ENCODE data around the gene OLFML2B.

OLFML2B gene

DNA sequence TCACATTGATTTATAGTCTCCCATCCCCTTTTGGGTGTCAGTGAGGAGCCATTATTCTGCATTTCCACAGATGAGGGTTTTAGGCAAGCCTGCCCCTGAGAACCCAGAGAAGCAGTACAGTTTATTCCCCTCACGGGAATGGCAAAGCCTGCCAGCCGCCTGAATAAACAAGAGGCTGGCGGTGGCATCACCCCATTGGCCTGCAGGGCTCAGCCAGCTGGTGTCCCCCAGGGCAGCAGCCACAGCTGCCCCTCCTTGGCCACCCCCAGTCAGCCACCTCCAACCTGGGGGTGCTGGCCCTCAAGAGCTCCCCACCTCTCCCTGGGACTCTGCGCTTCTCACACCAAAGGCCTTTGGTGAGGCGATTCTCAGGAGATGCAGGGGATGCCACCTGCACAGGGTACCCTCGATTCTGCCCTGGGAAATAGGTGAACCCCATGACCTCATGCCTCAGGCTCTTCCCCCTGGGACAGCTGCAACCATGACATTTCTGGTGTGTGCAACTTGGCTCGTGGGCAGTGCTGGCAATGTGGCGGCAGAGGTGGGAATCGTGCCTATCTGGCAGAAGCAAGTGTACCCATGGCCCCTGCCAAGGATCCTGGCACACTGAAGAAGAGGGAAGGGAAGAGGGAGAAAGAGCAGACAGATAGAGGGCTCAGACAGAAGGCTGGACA is 14.0 kb downstream of the OLFML2B start:
- FAIRE-seq = no peak
- DNase-seq (ENCODE audit: insufficient read length, low spot score) = no peak

DNA sequence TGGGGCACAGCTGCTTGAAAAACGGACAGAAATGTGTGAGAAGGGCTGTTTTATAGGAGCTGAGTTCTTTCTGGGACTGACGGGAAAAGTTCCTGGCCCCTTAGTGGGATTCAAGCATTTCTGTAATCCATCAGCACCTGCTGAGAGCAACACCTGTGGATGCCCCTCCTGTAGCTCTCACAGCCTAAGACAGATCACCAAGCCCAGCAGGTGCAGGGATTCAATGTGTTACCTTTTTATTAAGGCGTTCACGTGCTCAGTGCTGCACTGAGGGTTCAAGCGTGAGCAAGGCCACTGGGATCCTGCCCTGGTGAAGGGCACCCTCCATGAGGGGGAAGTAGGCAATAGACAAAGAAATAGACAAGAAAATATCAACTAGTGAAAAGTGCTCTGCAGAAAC is 14.9 kb downstream of the OLFML2B start:
- DNase-seq (ENCODE audit: insufficient read length, low spot score) (no peak), FAIRE-seq (no peak)

DNA sequence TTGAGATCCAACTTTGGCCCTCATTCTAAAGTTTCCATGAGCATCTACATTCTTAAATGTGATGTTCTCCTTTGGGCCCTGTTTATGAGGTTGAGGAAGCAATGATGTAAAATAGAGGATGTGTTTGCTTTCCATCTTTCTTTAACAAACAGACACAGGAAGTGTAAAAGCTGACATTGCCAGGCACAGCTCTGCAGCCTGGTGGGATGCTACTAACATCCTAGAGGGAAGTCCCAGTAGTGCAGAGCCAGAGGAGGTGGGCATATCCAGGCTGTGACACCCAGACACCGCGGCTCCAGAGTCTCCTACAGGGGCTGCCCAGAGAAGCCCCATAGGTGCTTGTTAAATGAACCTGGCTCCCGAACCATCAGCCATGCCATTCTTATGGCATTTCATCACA is 16.2 kb downstream of the OLFML2B start:
- no peak for FAIRE-seq

DNA sequence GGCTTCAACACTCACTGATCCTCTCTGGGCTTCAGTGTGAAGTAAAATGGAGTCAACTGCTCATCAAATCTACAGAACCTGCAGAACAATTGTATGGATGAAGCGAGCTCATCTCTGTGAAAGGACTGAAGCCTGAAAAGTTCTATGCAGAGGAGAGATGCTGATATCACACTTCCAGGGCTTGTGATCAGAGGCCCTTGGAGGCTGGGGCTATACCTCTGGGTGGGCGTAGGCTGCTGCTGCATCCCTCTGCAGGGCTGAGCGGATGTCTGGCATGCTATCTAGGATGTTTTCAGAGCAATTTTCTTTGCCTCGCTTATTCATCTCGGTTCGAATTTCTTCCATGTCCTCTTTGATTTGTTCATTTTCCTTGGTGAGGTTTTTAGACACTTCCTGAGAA is 17.6 kb downstream of the OLFML2B start:
- no peak for DNase-seq (ENCODE audit: insufficient read length, low spot score)
- no peak for FAIRE-seq

More for the DNA sequence above, 16.2 kb downstream of the OLFML2B start:
- DNase-seq (ENCODE audit: insufficient read length, low spot score) = no peak

DNA sequence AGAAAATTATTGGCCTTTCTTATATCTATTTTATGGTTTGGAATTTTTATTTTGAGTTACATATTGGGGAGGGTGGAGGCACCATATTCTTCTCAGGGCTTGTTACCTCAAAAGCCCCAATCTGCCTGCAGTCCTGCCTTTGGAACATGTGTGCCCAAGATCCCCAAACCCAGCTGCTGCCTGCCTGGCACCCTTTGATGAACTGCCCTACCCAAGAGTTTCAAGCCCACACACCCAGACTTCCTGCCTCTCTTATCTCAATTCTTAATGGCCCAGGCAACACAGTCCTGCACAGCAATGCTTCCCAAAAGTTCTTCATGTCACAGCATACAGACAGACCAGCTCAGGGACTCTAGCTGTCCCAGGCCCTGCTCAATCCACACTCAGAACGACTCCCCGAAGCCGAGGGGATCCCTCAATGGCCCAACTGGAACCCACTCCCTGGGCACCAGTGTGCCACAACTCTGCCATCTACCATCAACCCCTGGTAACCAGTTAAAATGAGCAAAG is 19.2 kb downstream of the OLFML2B start:
- DNase-seq (ENCODE audit: insufficient read length, low spot score) (no peak), FAIRE-seq (no peak)

DNA sequence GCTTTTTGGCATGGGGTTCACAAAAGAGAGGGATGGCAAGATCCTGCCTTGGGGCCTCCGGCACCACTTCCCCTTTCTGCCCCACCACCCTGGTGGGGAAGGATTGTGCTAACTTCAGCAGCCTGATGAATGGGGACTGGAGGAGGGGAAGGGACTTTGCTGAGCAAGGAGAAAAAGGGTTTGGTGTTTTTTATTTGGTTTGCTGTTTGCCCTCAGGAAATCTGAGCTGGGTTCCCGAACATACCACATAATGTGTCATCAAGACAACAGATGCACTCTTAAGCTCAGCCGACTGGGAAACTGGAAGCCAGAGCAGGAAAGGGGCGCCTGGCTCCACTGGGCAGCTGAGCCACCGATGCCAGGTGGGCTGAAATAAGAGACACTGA is 19.8 kb downstream of the OLFML2B start:
- FAIRE-seq = no peak
- DNase-seq (ENCODE audit: insufficient read length, low spot score) = no peak

DNA sequence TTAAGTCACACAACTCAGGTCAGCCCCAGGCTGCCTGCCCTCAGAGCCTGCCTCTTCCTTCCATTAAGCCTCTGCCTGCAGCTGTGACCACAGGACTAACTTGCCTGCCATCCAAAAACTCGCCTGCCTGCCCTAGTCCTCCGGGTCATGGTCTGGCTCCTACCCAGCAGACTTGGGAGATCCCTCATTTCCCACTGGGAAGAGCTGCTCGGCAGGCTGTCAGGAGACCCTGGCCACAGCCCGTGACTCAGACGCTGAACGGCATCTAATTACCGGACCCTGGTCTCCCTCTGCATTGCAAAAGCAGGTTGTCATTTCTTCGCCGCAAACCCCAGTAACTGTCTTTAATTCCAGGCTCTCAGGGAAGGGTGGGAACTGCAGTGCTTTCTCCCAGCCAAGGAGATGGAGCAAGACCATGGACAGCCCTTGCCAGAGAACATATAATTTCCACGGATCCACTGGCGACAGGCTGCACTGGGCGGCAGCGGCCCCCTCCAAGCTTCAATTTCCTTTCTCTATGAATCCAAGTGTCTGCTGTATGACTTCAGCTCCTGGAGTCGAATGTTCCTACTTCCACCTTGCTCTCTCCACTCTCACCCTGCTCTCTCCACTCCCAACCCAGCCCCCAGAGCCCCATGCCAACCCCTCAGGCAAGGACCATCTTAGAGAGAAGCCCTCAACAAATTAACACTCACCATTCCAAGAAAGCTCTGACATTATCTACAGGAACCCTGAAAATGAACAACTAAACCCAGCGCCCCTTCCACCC is 20.4 kb downstream of the OLFML2B start:
- DNase-seq (ENCODE audit: insufficient read length, low spot score) (no peak), FAIRE-seq (no peak)

DNA sequence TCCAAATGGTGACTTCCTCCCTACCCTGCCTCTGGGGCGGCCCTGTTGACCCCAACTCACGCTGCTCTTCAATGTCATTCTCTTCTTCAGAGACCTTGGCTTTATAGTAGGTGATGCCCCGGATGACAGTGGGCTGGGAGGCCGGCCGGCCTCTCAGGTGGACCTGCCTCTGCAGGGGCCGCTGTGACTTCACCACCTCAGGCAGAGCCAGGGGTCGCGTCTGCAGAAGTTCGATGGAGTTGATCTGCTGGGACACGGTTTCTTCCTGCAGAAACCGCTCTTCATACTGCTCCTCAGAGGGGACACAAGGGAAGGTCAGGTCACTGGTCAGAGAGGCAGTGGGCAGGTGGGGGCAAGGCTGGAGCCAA is 23.6 kb downstream of the OLFML2B start:
- no peak for DNase-seq (ENCODE audit: insufficient read length, low spot score)
- no peak for FAIRE-seq

DNA sequence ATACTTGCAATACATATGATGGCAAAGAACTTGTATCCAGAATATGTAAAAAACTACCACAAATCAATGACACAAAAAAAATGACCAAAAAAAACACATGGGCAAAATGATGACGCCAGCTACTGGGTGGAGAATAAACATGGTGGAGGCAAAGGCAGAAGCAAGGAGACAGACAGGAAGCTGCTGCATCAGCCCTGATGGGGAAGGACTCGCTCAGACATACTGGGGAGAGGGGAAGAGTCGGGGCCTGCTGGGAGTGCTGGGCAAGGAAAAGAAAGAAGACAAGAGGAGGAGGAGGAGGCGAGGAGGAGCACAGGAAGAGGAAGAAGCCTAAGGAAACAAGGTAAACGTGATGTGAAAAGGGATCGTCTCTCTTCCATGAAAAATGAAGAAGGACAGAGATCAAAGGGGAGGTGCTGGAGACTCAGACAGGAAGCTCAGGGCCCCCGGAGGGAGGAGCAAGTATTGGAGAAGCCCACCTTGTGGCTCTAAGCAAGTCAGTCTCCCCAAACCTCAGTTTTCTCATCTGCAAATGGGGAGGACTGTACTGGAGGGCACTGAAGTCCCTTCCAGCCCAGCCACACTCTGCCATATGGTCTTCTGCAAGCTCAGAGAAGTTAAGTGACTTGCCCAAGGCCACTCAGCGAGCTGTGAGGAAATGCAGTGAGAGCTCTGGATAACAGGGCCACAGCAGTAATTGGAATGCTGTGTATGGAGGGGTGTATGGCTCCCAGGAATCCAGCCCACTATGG is 24.2 kb downstream of the OLFML2B start:
- DNase-seq (ENCODE audit: insufficient read length, low spot score) (no peak), FAIRE-seq (no peak)

DNA sequence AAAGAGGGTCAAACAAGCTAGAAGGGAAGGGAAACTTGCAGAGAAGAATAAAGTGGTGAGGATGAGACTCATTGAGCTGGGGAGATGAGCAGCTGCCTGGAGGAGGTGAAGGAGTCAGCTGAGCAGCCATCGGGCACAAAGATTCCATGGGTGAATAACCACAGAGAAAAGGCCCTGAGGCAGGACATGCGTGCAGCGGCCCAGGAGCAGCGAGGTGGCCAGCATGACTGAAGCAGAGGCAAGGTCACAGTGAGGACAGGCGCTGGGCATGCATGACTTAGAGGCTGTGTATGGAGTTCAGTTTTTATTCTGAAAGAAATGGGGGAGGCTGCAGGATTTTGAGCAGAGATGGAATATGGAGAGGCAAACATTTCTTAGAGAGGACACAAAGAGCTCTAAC is 24.9 kb downstream of the OLFML2B start:
- no peak for FAIRE-seq
- DNase-seq (ENCODE audit: insufficient read length, low spot score) = no peak

DNA sequence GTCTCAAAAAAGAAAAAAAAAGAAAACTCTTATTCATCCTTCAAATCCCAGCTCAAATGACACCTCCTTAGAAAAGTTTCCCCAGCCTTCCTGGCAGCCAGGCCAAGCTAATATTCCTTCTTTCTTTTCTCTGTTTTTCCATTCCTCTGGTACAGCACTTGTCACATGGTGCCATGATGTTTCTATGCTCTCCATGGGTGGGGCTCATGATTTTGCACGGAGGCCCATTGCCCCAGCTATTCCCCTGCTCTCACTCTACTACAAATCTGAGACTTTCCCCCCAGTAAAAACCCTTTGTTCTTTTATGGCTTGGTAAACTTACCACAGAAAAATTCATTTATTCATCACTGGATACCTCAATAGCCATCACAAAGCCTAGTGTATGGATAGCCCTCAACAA is 26.5 kb downstream of the OLFML2B start:
- FAIRE-seq (no peak), DNase-seq (ENCODE audit: insufficient read length, low spot score) (no peak)

DNA sequence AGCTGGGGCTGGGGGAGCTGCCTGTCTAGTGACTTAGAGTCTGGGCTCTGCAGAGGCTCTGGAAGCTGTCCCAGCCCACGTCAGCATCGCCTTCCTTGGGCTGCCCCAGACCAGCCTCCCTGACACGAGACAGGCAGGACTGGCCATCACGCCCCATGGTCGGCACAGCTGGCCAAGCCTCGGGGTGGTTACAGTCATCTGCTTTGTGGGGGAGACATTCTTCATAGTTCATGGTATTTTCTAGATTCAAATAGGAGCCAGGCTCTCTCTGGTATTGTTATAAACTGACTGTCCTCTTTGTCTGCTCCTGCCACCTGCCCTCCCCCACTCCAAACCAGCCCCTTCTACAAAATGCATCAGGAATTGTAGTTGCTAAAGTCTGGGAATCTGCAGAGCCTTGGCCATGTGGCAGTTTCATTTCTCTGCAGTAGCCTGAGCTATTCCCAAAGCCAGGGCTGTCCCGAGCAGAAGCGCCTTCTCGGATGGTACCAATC is 29.4 kb downstream of the OLFML2B start:
- FAIRE-seq (no peak), DNase-seq (ENCODE audit: insufficient read length, low spot score) (no peak)

DNA sequence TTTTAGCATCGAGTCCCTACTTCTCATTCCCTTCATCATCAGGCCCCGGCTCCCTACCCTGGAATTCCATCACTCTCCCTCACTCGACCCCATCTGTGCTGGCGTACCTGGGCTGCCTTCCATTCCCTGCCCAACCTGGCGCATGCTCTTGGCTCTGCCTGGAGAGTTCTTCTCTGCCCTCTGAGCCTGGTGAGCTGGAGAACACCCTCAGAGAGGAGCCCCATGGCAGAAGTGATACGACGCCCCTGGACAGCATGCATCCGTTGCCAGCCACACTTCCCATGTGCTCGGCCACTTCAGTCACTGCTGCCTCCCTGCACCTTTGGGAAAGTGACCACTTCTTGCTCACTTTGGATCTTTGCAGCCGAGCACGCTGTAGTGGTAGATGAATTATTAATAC is 30.1 kb downstream of the OLFML2B start:
- no peak for FAIRE-seq

DNA sequence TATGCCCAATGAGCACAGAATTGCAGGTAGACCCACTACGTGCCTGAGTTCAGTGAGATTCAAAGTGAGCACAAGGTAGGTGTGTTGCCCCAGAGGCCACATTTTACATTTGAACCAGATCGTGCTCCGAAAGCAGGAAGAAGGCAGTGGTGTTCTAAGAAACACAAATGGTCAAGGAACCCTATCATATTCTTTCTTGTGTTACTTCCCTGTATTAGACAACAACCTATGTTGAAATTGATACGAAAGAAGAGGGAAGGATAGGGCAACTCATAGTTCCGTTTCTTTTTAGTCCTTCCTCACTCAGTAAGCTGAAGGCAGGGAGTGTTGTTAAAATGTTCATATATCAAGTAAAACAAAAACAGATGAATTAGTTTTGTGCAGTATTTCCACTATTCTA is 33.9 kb downstream of the OLFML2B start:
- DNase-seq (ENCODE audit: insufficient read length, low spot score) (no peak), FAIRE-seq (no peak)

More for the DNA sequence above, 30.1 kb downstream of the OLFML2B start:
- no peak for DNase-seq (ENCODE audit: insufficient read length, low spot score)

DNA sequence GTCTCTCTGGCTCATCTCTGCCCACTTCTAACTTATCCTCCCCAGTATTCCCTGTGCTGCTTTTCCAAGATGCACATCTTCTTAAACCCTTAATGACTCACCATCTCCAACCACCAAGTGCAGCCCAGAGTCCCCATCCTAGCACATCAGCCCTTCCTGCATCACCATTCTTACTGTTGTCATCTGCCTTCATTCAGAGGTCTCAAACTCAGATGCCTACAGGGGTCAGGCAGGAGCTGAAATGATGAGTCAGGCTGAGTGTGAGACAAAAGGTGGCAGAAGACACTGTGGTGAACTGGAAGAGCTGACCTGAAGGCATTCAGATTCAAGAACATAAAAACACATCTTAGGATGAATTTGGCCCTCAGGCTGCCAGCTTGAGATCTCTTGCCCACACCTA is 34.6 kb downstream of the OLFML2B start:
- DNase-seq (ENCODE audit: insufficient read length, low spot score) (no peak), FAIRE-seq (no peak)

DNA sequence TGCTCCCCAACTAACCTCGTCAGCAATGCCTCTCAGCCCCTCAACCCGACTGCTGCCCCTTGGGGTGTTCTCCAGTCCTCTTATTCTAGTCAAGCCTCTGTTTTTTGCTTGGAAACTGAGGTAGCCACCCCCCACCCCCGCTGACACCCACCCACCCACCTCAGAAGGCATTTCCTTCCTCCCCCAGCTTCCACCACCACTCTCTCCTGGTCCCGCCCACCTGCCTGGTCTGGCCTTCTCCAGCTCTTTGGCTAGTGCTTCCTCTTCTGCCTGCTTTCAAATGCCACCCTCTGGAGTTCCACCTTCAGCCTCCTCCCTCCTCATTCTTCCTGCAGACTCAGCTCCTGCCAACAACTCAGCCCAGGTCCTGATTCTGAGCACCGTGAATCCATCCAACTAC is 35.3 kb downstream of the OLFML2B start:
- no peak for FAIRE-seq

DNA sequence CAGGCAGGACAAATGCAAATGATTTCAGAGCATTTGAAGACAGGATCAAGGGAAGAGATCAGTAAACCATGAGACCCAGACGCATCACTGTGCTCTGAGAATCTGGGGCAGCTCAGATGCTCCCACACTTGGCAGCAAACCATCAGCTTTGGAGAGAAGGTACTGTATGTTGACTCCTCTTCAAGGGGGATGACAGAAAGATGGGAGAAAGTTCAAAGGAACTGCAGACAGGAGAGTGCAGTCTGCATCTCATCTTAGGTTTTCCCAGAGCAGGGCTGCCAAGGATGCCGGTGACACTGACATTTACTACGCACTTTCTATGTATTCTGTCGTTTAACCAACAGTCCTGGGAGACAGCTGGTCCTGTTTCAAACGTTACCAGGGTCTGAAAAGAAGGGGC is 35.8 kb downstream of the OLFML2B start:
- no peak for DNase-seq (ENCODE audit: insufficient read length, low spot score)
- no peak for FAIRE-seq

More for the DNA sequence above, 35.3 kb downstream of the OLFML2B start:
- no peak for DNase-seq (ENCODE audit: insufficient read length, low spot score)

DNA sequence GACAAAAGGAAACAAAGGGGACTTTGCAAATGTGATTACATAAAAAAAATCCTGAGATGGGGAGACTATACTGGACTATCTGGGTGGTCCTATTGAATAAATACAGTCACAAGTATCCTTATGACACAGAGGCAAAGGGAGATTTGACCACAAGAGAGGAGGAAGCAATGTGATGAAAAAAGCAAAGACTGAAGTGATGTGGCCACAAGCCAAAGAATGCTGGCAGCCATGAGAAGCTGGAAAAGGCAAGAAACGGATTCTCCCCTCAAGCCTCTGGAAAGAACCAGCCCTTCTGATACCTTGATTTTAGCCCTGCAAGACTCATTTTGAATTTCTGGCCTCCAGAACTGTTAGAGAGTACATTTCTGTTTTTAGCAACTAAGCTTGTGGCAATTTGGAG is 36.4 kb downstream of the OLFML2B start:
- no peak for DNase-seq (ENCODE audit: insufficient read length, low spot score)
- FAIRE-seq = no peak

DNA sequence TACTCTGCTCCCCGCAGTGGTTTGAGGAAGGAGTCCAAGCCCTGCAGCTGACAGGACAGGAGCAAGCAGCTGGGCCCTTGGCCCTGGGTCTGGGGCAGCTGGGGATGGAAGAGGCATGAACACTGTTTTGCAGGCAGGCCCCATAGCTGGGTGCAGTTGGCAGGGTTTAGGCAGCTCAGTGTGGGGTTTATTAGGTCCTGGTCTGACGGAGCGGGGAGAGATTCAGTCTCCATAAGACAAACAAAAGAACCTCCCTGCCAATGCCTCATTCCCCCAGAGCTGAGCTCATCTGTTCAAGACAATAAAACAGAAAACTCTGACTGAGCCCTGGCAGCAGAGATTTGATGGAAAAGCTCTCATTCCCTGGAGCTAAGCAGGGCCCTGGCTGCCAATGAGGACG is 37.3 kb downstream of the OLFML2B start:
- FAIRE-seq (no peak), DNase-seq (ENCODE audit: insufficient read length, low spot score) (no peak)

DNA sequence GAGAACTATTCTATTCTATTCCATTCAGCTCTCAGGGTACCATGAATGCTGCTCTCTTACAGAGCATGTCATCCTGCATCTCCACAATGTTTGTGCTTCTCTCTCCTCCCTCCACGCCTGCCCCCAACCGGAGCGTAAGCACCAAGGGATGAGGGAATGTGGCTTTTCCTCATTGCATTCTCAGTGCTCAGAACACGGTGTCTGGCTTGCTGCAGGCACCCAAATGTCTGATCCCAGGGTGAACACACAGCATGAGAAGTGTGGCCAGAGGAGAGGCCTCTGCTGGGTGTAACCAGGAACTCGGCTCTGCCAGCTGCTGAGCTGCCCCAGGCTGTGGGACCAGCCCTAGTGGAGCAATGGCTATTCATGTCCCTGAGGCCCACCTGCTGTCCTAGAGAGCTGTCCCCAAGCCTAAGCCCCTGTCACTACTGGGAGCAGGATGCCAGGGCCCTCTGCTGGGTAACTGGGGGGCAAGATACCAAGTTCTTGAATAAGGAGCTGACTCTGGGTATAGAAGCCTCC is 38.3 kb downstream of the OLFML2B start:
- FAIRE-seq = no peak

DNA sequence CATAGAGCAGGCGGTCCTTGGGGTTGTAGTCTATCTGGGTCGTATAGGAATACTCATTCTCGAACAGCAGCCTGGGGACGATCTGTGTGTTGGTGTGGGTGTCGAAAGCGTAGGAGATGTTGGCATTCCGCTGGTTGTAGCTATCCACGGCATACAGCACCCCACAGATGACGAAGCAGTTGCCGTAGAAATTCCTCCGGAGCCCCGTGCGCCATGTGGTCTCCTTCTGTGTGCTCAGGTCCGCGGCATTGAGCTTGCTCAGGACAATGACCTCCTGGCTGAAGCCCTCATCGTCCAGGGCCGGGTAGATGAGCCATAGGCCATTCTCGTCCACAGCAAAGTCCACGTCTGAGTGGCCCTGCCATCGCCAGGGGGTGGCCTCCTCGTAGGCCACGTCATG is 39.9 kb downstream of the OLFML2B start:
- FAIRE-seq (no peak), DNase-seq (ENCODE audit: insufficient read length, low spot score) (no peak)

More for the DNA sequence above, 38.3 kb downstream of the OLFML2B start:
- DNase-seq (ENCODE audit: insufficient read length, low spot score) = no peak
